NT2/D1 (cell line): ENCODE data around the gene TIMD4.

Experiments
- DNase-seq: peaks from one replicate; pipeline ENCODE4 v3.0.0-alpha.2; 2011; ENCODE audit warnings: low read depth, low spot score
- H3K27me3 ChIP-seq: 2 replicates; pipeline ENCODE4 v1.6.0; 2011; ENCODE audit warnings: mild to moderate bottlenecking; ENCODE audit not compliant: insufficient read length, insufficient read depth
- H3K36me3 ChIP-seq: 2 replicates; pipeline ENCODE4 v1.6.1; 2011; ENCODE audit warnings: mild to moderate bottlenecking, low read length, mixed read lengths; ENCODE audit not compliant: insufficient read depth, insufficient read length
- H3K4me1 ChIP-seq: 2 replicates; pipeline ENCODE4 v1.5.1; 2011; ENCODE audit not compliant: insufficient read depth, insufficient read length
- H3K4me3 ChIP-seq: 2 replicates; pipeline ENCODE4 v1.5.1; 2011; ENCODE audit warnings: low read depth; ENCODE audit not compliant: insufficient read length
- H3K9ac ChIP-seq: 2 replicates; pipeline ENCODE4 v1.6.0; 2011; ENCODE audit warnings: low read depth; ENCODE audit not compliant: insufficient read length
- H3K9me3 ChIP-seq: 2 replicates; pipeline ENCODE4 v1.5.1; 2011; ENCODE audit warnings: mild to moderate bottlenecking, low read length; ENCODE audit not compliant: insufficient read depth
- SUZ12 ChIP-seq: IDR thresholded peaks from 2 replicates; pipeline ENCODE4 v1.6.1; 2011; ENCODE audit not compliant: insufficient read length, insufficient read depth; ENCODE audit errors: extremely low read depth
- YY1 ChIP-seq: IDR thresholded peaks from 2 replicates; pipeline ENCODE4 v1.6.1; 2011; ENCODE audit not compliant: insufficient read length, insufficient read depth
- ZNF274 ChIP-seq: IDR thresholded peaks from 2 replicates; pipeline ENCODE4 v1.6.1; 2011; ENCODE audit warnings: mild to moderate bottlenecking, low read depth, low read length

The TIMD4 gene

DNA sequence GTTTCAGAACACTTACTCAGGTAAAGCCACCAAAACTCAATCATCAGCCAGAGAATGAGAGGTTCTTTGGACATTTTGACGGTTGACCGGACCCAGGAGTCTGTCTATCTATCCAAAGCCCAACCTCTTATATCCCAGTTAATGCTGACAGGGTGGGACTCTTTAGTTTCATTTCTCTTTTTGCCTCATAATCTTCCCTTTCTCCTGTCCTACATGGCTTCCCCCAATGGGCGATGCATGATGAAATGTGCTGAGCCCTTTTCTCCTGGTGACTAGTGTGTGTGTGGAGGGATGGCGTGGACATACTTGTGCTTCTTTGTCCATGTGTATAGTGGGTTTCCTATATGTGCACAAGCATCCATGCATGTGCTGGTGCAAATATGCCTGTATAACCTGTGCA lies at the start of gene TIMD4:
Gene TIMD4, minus strand, starts transcription at position 102 of the 400 bp plus-strand sequence. Its CDS starts 28 bp downstream, at position 74.
- Histone ChIP-seq H3K9ac (no peak within 1 kb of the TSS), H3K4me1 (no peaks in the 10 kb centered on the region), H3K36me3 (no peaks in the 10 kb centered on the region), H3K9me3 (no peaks in the 10 kb centered on the region), H3K27me3 (no peaks in the 10 kb centered on the region), H3K4me3 (no peak within 1 kb of the TSS)
- no peak for TF ChIP-seq ZNF274
- TF ChIP-seq YY1, result no peak
- no peak for TF ChIP-seq SUZ12
- DNase-seq, result no peak

- Histone ChIP-seq H3K9me3 (peaks cover 6% of the 10 kb centered on the region; the same call in 1 of the 2 replicates), H3K9ac (no peak overlapping the region), H3K4me1 (no peaks in the 10 kb centered on the region), H3K36me3 (no peaks in the 10 kb centered on the region), H3K4me3 (no peak overlapping the region), H3K27me3 (no peaks in the 10 kb centered on the region)
- TF ChIP-seq SUZ12, result no peak
- TF ChIP-seq YY1, result no peak
- no peak for TF ChIP-seq ZNF274
- DNase-seq, result no peak
Measured at GRCh38 chr5:157006262-157006661, 43.2 kb upstream of the TIMD4 start.

GRCh38 chr5:157004893-157005551 lies 42.0 kb upstream of the TIMD4 start:
- H3K9me3 ChIP-seq, result peaks cover 6% of the 10 kb centered on the region; the same call in 1 of the 2 replicates
- TF ChIP-seq YY1, result no peak

DNA sequence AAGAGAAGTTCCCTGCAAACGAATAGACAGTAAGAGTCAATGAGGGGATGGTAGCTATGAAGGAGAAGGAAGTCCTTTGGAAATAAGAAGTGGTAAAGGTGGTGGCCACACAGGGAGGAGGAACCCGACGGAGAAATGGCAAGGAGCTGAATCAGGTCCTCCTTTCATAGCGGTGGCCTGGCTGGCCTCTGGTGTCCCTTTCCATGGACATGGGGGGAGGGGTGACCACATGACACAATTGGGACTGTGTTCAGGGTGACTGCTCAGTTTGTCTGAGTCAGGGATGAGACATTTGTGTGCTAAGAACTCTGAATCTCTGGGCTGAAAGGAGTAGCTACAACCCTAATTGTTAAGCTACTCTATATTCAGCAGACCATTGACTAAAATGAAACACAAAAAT lies 28.7 kb upstream of the TIMD4 start:
- Histone ChIP-seq H3K4me1 (no peaks in the 10 kb centered on the region), H3K9ac (no peak overlapping the region), H3K36me3 (no peaks in the 10 kb centered on the region), H3K27me3 (no peaks in the 10 kb centered on the region), H3K9me3 (no peaks in the 10 kb centered on the region), H3K4me3 (no peak overlapping the region)
- no peak for DNase-seq
- TF ChIP-seq ZNF274 (no peak), YY1 (no peak), SUZ12 (no peak)

More at GRCh38 chr5:157004893-157005551, 42.0 kb upstream of the TIMD4 start:
- Histone ChIP-seq H3K9ac (no peak overlapping the region), H3K4me3 (no peak overlapping the region), H3K27me3 (no peaks in the 10 kb centered on the region), H3K36me3 (no peaks in the 10 kb centered on the region), H3K4me1 (no peaks in the 10 kb centered on the region)
- DNase-seq, result no peak

- Histone ChIP-seq H3K4me3 (no peak overlapping the region), H3K4me1 (no peaks in the 10 kb centered on the region), H3K9ac (no peak overlapping the region), H3K36me3 (no peaks in the 10 kb centered on the region), H3K27me3 (no peaks in the 10 kb centered on the region), H3K9me3 (no peaks in the 10 kb centered on the region)
- DNase-seq, result no peak
- TF ChIP-seq ZNF274 (no peak), SUZ12 (no peak), YY1 (no peak)
Measured at GRCh38 chr5:156984064-156984463, 21.0 kb upstream of the TIMD4 start.

GRCh38 chr5:156981481-156981880 lies 18.5 kb upstream of the TIMD4 start:
- Histone ChIP-seq H3K4me1 (no peaks in the 10 kb centered on the region), H3K36me3 (no peaks in the 10 kb centered on the region), H3K9me3 (no peaks in the 10 kb centered on the region), H3K27me3 (no peaks in the 10 kb centered on the region), H3K4me3 (no peak overlapping the region), H3K9ac (no peak overlapping the region)
- TF ChIP-seq YY1 (no peak), SUZ12 (no peak), ZNF274 (no peak)
- no peak for DNase-seq

- no peak for TF ChIP-seq YY1
- TF ChIP-seq SUZ12, result no peak
- no peak for TF ChIP-seq ZNF274
- H3K36me3 ChIP-seq, result no peaks in the 10 kb centered on the region
- no peaks in the 10 kb centered on the region for H3K9me3 ChIP-seq
- no peak overlapping the region for H3K4me3 ChIP-seq
- H3K4me1 ChIP-seq, result no peaks in the 10 kb centered on the region
- no peaks in the 10 kb centered on the region for H3K27me3 ChIP-seq
- no peak for DNase-seq
- no peak overlapping the region for H3K9ac ChIP-seq
Measured at GRCh38 chr5:156974328-156974727, 11.3 kb upstream of the TIMD4 start.
